ENCODE results near the gene ZNF57.

GRCh38 chr19:2944403-2944774 lies 43.7 kb downstream of the ZNF57 start:
- TF ChIP-seq CTCF (IDR thresholded peaks at IDR 0.05; ENCODE audit: low read depth, low read length, poor library complexity, severe bottlenecking) (no peak), EZH2phosphoT487 (IDR thresholded peaks at IDR 0.05; ENCODE audit: borderline replicate concordance, low read length) (no peak)
